Stomach (tissue), 4 donors: ENCODE measurements around the gene GOT1.

Experiments
- CTCF ChIP-seq, 7 experiments: fragments of 450-650 bp in 4 of 7; fragments of 200-600 bp in 3 of 7; sonication (generic) in 3 of 7; IDR thresholded peaks; one replicate each; pipeline ENCODE4 v1.5.1; 2016 to 2019; ENCODE audit warnings: antibody characterized with exemption in 7 of 7, control low read depth in 2 of 7, mild to moderate bottlenecking in 1 of 7
- EP300 ChIP-seq: sonication (generic); formaldehyde crosslinking; IDR thresholded peaks from one replicate; pipeline ENCODE4 v1.6.1; 2017; ENCODE audit warnings: antibody characterized with exemption
- POLR2A ChIP-seq, 4 donors: fragments of 450-650 bp; IDR thresholded peaks; one replicate each; pipeline ENCODE4 v1.6.1; 2016; ENCODE audit warnings: antibody characterized with exemption in 4 of 4, control low read depth in 2 of 4, mild to moderate bottlenecking in 1 of 4, moderate library complexity in 1 of 4

GRCh38 chr10:99431190-99431760 is 851 bp upstream of the GOT1 start:
- no peak for TF ChIP-seq POLR2A (IDR thresholded peaks at IDR 0.05)
- TF ChIP-seq CTCF (IDR thresholded peaks at IDR 0.05): no peak
- TF ChIP-seq EP300: no peak
